Progenitor cell of endocrine pancreas (in vitro differentiated cells): ENCODE measurements around the gene DGKI. TPM values are rescaled to one million over a fixed set of nuclear protein-coding genes. Genes with fewer than 3 reads are reported as not detected.

Experiments used
- DNase-seq: peaks from one replicate; pipeline ENCODE4 v3.0.0; 2021; ENCODE audit warnings: low spot score; ENCODE audit not compliant: unreplicated experiment
- H3K27ac Mint-ChIP-seq: 2 replicates; pipeline ENCODE4 v1.8.0; 2021; ENCODE audit warnings: mild to moderate bottlenecking, moderate library complexity, mixed read lengths
- H3K27me3 Mint-ChIP-seq: 2 replicates; pipeline ENCODE4 v1.8.0; 2021; ENCODE audit warnings: mixed read lengths
- H3K36me3 Mint-ChIP-seq: 2 replicates; pipeline ENCODE4 v1.8.0; 2022; ENCODE audit warnings: mixed read lengths; ENCODE audit not compliant: insufficient read depth
- H3K4me1 Mint-ChIP-seq: 2 replicates; pipeline ENCODE4 v1.8.0; 2021; ENCODE audit warnings: low read depth, mixed read lengths
- H3K4me3 Mint-ChIP-seq: 2 replicates; pipeline ENCODE4 v1.8.0; 2021; ENCODE audit warnings: low read depth, mild to moderate bottlenecking, moderate library complexity, mixed read lengths
- H3K9me3 Mint-ChIP-seq: 2 replicates; pipeline ENCODE4 v1.8.0; 2021; ENCODE audit warnings: low read depth, mixed read lengths
- CTCF ChIP-seq: fragments of 200-600 bp; sonication (generic); IDR thresholded peaks from one replicate; pipeline ENCODE4 v1.5.0; 2021; ENCODE audit warnings: antibody characterized with exemption, mild to moderate bottlenecking; ENCODE audit not compliant: unreplicated experiment
- total RNA-seq: library from RNA; stranded (reverse); gene quantifications from 2 replicates; pipeline ENCODE4 v1.2.1, GENCODE V29; 2021

Gene DGKI
- total RNA-seq, 1 donor from 2014 or later: 0.41 TPM

- Mint-ChIP-seq H3K36me3 (no peaks in the 10 kb centered on the region), H3K27ac (no peak overlapping the region), H3K9me3 (no peaks in the 10 kb centered on the region), H3K4me1 (no peaks in the 10 kb centered on the region), H3K4me3 (no peak overlapping the region), H3K27me3 (no peaks in the 10 kb centered on the region)
- no peak for DNase-seq
- TF ChIP-seq CTCF: no peak
These were observed 427.9 kb downstream of the DGKI start for GRCh38 chr7:137418841-137419240.

- no peaks in the 10 kb centered on the region for H3K36me3 Mint-ChIP-seq
- no peak overlapping the region for H3K4me3 Mint-ChIP-seq
- H3K9me3 Mint-ChIP-seq: no peaks in the 10 kb centered on the region
- DNase-seq: no peak
- no peaks in the 10 kb centered on the region for H3K4me1 Mint-ChIP-seq
- no peaks in the 10 kb centered on the region for H3K27me3 Mint-ChIP-seq
- no peak for TF ChIP-seq CTCF
- no peak overlapping the region for H3K27ac Mint-ChIP-seq
These were observed 429.3 kb downstream of the DGKI start for GRCh38 chr7:137417464-137417863.

GRCh38 chr7:137413901-137414300, 432.9 kb downstream of the DGKI start:
- no peaks in the 10 kb centered on the region for H3K4me1 Mint-ChIP-seq
- H3K4me3 Mint-ChIP-seq: no peak overlapping the region
- DNase-seq: no peak
- TF ChIP-seq CTCF: no peak
- H3K27ac Mint-ChIP-seq: no peak overlapping the region
- peaks cover 3% of the 10 kb centered on the region for H3K27me3 Mint-ChIP-seq
- no peaks in the 10 kb centered on the region for H3K36me3 Mint-ChIP-seq
- no peaks in the 10 kb centered on the region for H3K9me3 Mint-ChIP-seq

GRCh38 chr7:137411446-137411845, 435.3 kb downstream of the DGKI start:
- no peak for DNase-seq
- no peak for TF ChIP-seq CTCF
- Mint-ChIP-seq H3K27me3 (peaks cover 6% of the 10 kb centered on the region), H3K27ac (no peak overlapping the region), H3K4me3 (no peak overlapping the region), H3K9me3 (no peaks in the 10 kb centered on the region), H3K36me3 (no peaks in the 10 kb centered on the region), H3K4me1 (no peaks in the 10 kb centered on the region)

- DNase-seq: no peak
- Mint-ChIP-seq H3K27ac (no peak overlapping the region), H3K4me3 (no peak overlapping the region), H3K36me3 (no peaks in the 10 kb centered on the region), H3K4me1 (no peaks in the 10 kb centered on the region), H3K27me3 (peaks cover 6% of the 10 kb centered on the region), H3K9me3 (no peaks in the 10 kb centered on the region)
- no peak for TF ChIP-seq CTCF
These were observed 438.6 kb downstream of the DGKI start for GRCh38 chr7:137408126-137408525.
